Fibroblast of lung (primary cell): ENCODE results near the gene NHS. TPM values are rescaled to one million over a fixed set of nuclear protein-coding genes. Genes with fewer than 3 reads are reported as not detected.

ENCODE experiments used
- DNase-seq, 2 donors: peaks; one replicate each; pipeline versions ENCODE4 v3.0.0 to v3.0.0-alpha.2; 2010; ENCODE audit warnings: low read depth in 2 of 2
- H2AFZ ChIP-seq: 2 replicates; pipeline ENCODE4 v1.5.1; 2012; ENCODE audit warnings: low read length, control low read depth, inconsistent platforms
- H3K27ac ChIP-seq: 2 replicates; pipeline ENCODE4 v1.5.1; 2011; ENCODE audit warnings: low read length, control low read depth; ENCODE audit not compliant: insufficient read depth
- H3K27me3 ChIP-seq: 2 replicates; pipeline ENCODE4 v1.5.1; 2011; ENCODE audit warnings: mild to moderate bottlenecking, low read length; ENCODE audit not compliant: control insufficient read depth, insufficient read depth
- H3K36me3 ChIP-seq: 2 replicates; pipeline ENCODE4 v1.5.1; 2011; ENCODE audit warnings: low read length; ENCODE audit not compliant: control insufficient read depth, insufficient read depth
- H3K4me1 ChIP-seq: 2 replicates; pipeline ENCODE4 v1.5.1; 2011; ENCODE audit warnings: low read length; ENCODE audit not compliant: control insufficient read depth, insufficient read depth; ENCODE audit errors: extremely low read depth
- H3K4me2 ChIP-seq: 2 replicates; pipeline ENCODE4 v1.5.1; 2011; ENCODE audit warnings: low read length, control low read depth; ENCODE audit not compliant: insufficient read depth; ENCODE audit errors: extremely low read depth
- H3K4me3 ChIP-seq, 4 experiments: fragments of 200-600 bp in 1 of 4; sonication (generic) in 1 of 4; replicated peaks in 1 of 4; 2 replicates each; pipeline ENCODE4 v1.5.1; 2011 to 2016; ENCODE audit warnings: low read length in 4 of 4, low read depth in 3 of 4, mild to moderate bottlenecking in 3 of 4, control low read depth in 2 of 4, inconsistent platforms in 1 of 4, mixed read lengths in 1 of 4; ENCODE audit not compliant: insufficient read depth in 1 of 4; ENCODE audit errors: control extremely low read depth in 1 of 4
- H3K79me2 ChIP-seq: 2 replicates; pipeline ENCODE4 v1.5.1; 2012; ENCODE audit warnings: mild to moderate bottlenecking, low read length, inconsistent platforms; ENCODE audit not compliant: control insufficient read depth, insufficient read depth
- H3K9ac ChIP-seq: 2 replicates; pipeline ENCODE4 v1.5.1; 2011; ENCODE audit warnings: mild to moderate bottlenecking, low read length, control low read depth; ENCODE audit not compliant: insufficient read depth
- H3K9me3 ChIP-seq: 2 replicates; pipeline ENCODE4 v1.5.1; 2012; ENCODE audit warnings: low read depth, low read length; ENCODE audit not compliant: control insufficient read depth, insufficient read depth
- H4K20me1 ChIP-seq: 2 replicates; pipeline ENCODE4 v1.5.1; 2011; ENCODE audit warnings: low read length; ENCODE audit not compliant: control insufficient read depth, insufficient read depth; ENCODE audit errors: extremely low read depth
- EZH2 ChIP-seq: IDR thresholded peaks from 2 replicates; pipeline ENCODE4 v1.5.1; 2012; ENCODE audit warnings: low read length, control low read depth, mild to moderate bottlenecking; ENCODE audit errors: missing control alignments
- polyA plus RNA-seq, 2 donors: library from polyadenylated mRNA; depleted of rRNA in 1 of 2; stranded (reverse) in 1 of 2; unstranded in 1 of 2; fragments of >200 nt; gene quantifications; 2 replicates each; pipeline ENCODE4 v1.2.1, GENCODE V29; 2011 to 2012; ENCODE audit warnings: missing spikeins in 1 of 2
- total RNA-seq: library from RNA; depleted of rRNA; stranded (reverse); fragments of >200 nt; gene quantifications from 2 replicates; pipeline ENCODE4 v1.2.1, GENCODE V29; 2014
- TF ChIP-seq, protein P1 (sequence below), 2 donors: IDR thresholded peaks in 1 of 2; conservative IDR thresholded peaks in 1 of 2; 1 replicate in 1 of 2; 2 replicates in 1 of 2; pipeline ENCODE4 v1.5.1; 2011 to 2012; ENCODE audit warnings: low read length in 2 of 2, control low read depth in 1 of 2, inconsistent platforms in 1 of 2, low read depth in 1 of 2, mild to moderate bottlenecking in 1 of 2

Gene NHS
- total and polyA plus RNA-seq, 2 donors (not counting 1 experiment from before 2014, with no cell fraction given): 1.4 to 3.8 TPM

GRCh38 chrX:17564689-17565409 is 189.8 kb downstream of the NHS start:
- DNase-seq: peak; percentile 57 to 73
- H3K36me3 ChIP-seq: no peaks in the 10 kb centered on the region
- no peaks in the 10 kb centered on the region for H3K27me3 ChIP-seq
- H3K79me2 ChIP-seq: no peaks in the 10 kb centered on the region
- TF ChIP-seq, protein P1, sequence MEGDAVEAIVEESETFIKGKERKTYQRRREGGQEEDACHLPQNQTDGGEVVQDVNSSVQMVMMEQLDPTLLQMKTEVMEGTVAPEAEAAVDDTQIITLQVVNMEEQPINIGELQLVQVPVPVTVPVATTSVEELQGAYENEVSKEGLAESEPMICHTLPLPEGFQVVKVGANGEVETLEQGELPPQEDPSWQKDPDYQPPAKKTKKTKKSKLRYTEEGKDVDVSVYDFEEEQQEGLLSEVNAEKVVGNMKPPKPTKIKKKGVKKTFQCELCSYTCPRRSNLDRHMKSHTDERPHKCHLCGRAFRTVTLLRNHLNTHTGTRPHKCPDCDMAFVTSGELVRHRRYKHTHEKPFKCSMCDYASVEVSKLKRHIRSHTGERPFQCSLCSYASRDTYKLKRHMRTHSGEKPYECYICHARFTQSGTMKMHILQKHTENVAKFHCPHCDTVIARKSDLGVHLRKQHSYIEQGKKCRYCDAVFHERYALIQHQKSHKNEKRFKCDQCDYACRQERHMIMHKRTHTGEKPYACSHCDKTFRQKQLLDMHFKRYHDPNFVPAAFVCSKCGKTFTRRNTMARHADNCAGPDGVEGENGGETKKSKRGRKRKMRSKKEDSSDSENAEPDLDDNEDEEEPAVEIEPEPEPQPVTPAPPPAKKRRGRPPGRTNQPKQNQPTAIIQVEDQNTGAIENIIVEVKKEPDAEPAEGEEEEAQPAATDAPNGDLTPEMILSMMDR (conservative IDR thresholded peaks at IDR 0.05 in 1 of 2, IDR thresholded peaks at IDR 0.05 in 1 of 2; ENCODE audit: low read depth in 1 of 2, low read length in 2 of 2): no peak
- no peak for TF ChIP-seq EZH2
- no peak overlapping the region for H3K4me3 ChIP-seq
- no peaks in the 10 kb centered on the region for H3K9me3 ChIP-seq
- H3K4me1 ChIP-seq: peaks cover 4% of the 10 kb centered on the region
- H3K9ac ChIP-seq: no peak overlapping the region
- no peak overlapping the region for H2AFZ ChIP-seq
- H3K4me2 ChIP-seq: no peak overlapping the region
- H4K20me1 ChIP-seq: no peaks in the 10 kb centered on the region
- H3K27ac ChIP-seq: no peak overlapping the region

GRCh38 chrX:17566740-17567139 is 191.7 kb downstream of the NHS start:
- Histone ChIP-seq H2AFZ (no peak overlapping the region), H3K9me3 (no peaks in the 10 kb centered on the region), H3K4me3 (no peak overlapping the region), H3K27ac (peak overlapping the region; percentile 10), H3K9ac (no peak overlapping the region), H3K79me2 (no peaks in the 10 kb centered on the region), H3K4me1 (peaks cover 2% of the 10 kb centered on the region), H3K27me3 (no peaks in the 10 kb centered on the region), H3K4me2 (no peak overlapping the region), H4K20me1 (no peaks in the 10 kb centered on the region), H3K36me3 (no peaks in the 10 kb centered on the region)
- TF ChIP-seq, protein P1 (conservative IDR thresholded peaks at IDR 0.05 in 1 of 2, IDR thresholded peaks at IDR 0.05 in 1 of 2; ENCODE audit: low read depth in 1 of 2, low read length in 2 of 2): no peak
- TF ChIP-seq EZH2: no peak
- DNase-seq: no peak

GRCh38 chrX:17567187-17567586 is 192.2 kb downstream of the NHS start:
- DNase-seq: peak in 1 of 2 donors; percentile 66
- H3K27ac ChIP-seq: no peak overlapping the region

More at GRCh38 chrX:17567187-17567586, 192.2 kb downstream of the NHS start:
- Histone ChIP-seq H3K9ac (no peak overlapping the region), H4K20me1 (no peaks in the 10 kb centered on the region), H3K4me2 (no peak overlapping the region), H2AFZ (no peak overlapping the region), H3K9me3 (no peaks in the 10 kb centered on the region), H3K79me2 (no peaks in the 10 kb centered on the region), H3K4me1 (peaks cover 2% of the 10 kb centered on the region), H3K4me3 (no peak overlapping the region), H3K27me3 (no peaks in the 10 kb centered on the region), H3K36me3 (no peaks in the 10 kb centered on the region)
- TF ChIP-seq EZH2: no peak
- TF ChIP-seq, protein P1 (conservative IDR thresholded peaks at IDR 0.05 in 1 of 2, IDR thresholded peaks at IDR 0.05 in 1 of 2; ENCODE audit: low read depth in 1 of 2, low read length in 2 of 2): no peak
